ENCODE measurements around the gene IFNGR2.
"Not testable (repeated sequence)": the region's sequence is repeated elsewhere in the genome, so short reads cannot be mapped to it uniquely, and the experiment has no call there.

The IFNGR2 gene

DNA sequence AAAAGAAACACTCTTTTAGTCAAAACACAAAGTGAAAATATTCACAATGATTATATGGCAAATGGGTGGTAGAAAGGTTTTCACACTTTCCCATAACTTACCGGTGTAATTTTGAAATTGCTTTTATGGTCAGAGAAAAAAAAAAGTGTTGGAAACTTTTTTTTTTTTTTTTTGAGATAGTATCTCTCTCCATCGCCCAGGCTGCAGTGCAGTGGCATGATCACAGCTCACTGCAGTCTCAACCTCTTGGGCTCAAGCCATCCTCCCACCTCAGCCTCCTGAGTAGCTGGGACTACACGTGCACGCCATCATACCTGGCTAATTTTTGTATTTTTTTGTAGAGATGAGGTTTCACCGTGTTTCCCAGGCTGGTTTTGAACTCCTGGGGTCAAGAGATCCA lies 3.3 kb downstream of the IFNGR2 start:
- DNase-seq = no peak

GRCh38 chr21:33411949-33412430 lies 8.8 kb downstream of the IFNGR2 start:
- no peak for DNase-seq

- not testable (repeated sequence) for DNase-seq
These were observed 9.2 kb downstream of the IFNGR2 start for GRCh38 chr21:33412439-33412831.

DNA sequence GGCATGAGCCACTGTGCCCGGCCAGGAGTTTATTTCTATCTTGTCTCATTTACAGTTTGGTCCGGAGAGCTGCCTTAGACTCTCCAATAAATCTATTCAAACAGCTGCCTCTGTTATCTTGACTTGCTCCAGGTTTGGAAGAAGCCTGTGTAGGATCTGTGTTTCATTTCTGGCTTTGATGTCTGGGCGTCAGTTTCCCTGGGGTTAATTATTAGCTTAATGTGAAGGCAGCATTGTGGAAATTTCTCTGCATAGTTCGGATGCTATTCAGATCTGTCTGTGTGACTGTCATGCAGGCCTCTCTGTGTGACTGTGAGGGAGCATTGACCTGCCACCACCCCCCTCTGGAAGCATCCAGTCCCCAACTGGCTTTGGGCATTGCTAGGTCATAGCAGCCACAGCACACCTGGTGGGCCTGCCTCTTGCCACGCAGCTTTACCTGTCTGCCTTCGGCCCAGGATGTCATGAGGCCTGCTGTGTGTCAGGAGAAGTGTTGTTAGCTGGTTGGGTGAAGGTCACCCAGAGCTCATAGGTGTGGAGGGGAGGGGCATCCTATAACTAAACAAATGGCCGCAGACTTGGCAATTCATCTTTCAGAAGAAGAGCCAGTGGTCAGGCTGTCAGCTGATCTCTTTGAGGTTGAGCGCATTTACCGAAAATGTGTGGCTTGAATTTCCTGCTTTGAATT lies 9.8 kb downstream of the IFNGR2 start:
- no peak for DNase-seq

GRCh38 chr21:33414068-33414467 lies 10.9 kb downstream of the IFNGR2 start:
- no peak for DNase-seq

- DNase-seq = no peak
These were observed 11.7 kb downstream of the IFNGR2 start for GRCh38 chr21:33414926-33415325.

- no peak for DNase-seq
These were observed 15.5 kb downstream of the IFNGR2 start for GRCh38 chr21:33418691-33419090.

DNA sequence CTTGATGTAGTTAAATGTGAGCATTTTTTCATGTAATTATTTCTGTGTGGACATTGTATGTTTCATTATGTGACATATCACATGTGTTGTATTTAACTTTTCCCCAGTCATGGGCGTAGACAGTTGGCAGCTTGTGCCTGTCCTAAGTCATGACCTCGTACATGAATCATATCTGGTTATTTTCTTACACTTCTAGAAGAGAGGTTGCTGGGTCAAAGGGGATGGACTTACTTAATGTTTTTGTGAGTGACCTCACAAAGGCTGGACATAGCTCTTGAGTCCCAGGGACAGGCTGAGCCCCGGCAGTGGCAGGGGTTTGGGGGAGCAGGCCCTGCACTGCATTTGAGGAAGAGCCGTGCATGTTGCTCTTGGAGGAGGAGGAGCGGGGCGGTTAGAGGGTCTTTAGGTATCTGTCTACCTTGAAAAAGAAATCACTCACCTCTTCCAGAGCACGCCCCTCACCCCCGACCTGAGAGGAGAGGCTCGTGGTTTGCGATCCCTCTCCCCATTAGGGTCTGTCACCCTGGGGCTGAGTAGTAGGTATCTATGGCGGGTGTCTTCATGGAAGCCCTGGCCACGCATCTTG lies 16.4 kb downstream of the IFNGR2 start:
- no peak for DNase-seq

DNA sequence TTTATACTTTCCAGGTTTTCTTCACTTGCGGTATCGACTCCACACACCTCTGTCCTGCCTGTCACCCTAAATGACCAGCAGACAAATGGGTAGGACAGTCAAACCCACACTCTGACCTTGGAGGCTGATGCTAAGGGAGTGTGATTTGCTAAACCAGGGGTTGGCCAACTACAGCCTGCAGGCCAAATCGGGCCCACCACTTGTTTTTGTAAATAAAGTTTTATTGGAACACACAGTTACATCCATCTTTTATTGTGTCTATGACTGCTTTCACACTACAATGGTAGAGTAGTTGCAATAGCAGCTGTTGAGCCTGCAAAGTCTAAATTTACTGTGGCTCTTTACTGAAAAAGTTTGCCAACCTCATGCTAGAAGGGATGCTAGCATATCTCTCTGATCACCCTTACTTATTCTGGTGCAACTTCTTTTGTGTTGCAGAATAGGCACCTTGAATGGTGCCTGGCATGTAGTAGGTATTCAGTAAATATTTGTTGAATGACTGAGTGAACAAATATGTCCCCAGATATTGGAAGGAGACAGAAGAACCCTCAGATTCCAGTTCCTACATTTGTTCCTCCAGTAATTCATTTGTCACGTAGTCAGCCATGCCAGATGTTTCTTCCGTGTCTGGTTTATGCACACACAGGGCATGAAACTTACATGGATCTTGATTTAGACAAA lies 18.6 kb downstream of the IFNGR2 start:
- DNase-seq = no peak

DNA sequence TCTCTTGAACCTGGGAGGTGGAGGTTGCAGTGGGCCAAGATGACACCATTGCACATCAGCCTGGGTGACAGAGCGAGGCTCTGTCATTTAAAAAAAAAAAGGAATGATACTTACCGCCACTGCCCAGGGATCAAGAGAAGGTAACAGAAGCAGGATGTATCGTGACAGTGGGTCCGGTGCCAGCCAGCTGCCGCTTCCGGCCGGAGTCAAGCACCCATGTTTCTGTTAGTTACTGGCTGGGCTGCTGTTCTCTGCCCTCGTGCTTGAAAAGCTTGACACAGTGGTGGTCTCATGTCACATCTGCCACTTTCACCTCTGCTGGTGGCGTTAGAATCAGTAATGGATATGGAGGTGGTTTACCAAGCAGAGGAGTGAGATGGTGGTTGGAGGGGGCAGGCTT lies 21.0 kb downstream of the IFNGR2 start:
- no peak for DNase-seq

GRCh38 chr21:33425825-33426224 lies 22.6 kb downstream of the IFNGR2 start:
- no peak for DNase-seq

GRCh38 chr21:33427051-33427450 lies 23.8 kb downstream of the IFNGR2 start:
- no peak for DNase-seq

- no peak for DNase-seq
These were observed 25.5 kb downstream of the IFNGR2 start for GRCh38 chr21:33428669-33429068.

GRCh38 chr21:33430858-33431257 lies 27.6 kb downstream of the IFNGR2 start:
- no peak for DNase-seq

DNA sequence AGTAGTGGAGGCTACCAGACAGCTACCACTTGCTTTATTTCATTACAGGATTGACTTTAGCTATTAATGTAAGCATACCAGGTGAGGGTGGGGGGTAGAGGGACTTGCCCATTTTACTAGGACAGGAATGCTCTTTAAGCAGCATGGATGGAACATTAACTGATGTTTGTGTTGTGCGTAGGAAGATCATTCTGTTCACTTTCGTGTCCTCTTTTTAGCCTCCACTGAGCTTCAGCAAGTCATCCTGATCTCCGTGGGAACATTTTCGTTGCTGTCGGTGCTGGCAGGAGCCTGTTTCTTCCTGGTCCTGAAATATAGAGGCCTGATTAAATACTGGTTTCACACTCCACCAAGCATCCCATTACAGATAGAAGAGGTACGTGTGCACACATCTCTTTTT lies 29.3 kb downstream of the IFNGR2 start:
- no peak for DNase-seq

DNA sequence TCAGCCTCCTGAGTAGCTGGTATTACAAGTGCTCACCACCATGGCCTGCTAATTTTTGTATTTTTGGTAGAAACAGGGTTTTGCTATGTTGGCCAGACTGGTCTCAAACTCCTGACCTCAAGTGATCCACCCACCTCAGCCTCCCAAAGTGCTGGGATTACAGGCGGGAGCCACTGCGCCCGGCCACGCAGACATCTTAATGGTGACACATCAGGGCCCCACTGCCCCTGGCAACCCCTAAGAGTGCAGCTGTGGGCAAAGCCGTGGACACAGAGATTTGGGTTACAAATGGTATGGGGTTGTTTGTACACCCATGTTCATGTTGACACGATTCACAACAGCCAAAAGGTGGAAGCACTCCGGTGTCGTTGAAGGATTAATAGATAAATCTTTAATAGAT lies 29.8 kb downstream of the IFNGR2 start:
- no peak for DNase-seq

DNA sequence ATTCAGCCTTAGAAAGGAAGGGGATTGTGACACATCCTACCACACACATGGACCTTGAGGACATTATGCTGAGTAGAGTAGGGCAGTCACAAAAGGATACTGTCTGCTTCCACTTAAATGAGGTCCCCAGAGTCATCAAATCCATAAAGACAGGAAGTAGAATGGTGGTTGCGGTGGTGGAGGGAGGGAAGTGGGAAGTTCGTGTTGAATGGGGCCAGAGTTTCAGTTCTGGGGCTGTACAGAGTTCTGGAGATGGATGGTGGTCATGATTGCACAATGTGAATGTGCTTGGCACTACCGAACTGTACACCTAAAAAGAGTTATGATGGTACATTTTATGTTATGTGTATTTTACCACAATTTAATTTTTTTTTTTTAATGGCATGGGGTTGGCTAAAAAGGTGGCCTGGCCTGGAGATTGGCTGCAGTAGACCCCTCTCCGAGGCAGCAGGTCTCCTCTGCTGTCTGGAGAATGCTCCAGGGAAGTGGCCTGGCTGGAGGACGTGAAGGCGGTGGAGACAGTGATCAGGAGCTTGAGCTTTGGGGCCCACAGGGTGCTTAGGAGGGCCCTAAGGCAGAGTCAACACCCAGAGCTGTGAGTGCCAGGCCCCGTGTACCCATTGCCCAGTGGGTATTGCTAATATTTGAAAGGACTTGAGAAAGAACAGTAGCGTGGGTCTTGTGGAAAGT lies 30.4 kb downstream of the IFNGR2 start:
- no peak for DNase-seq

DNA sequence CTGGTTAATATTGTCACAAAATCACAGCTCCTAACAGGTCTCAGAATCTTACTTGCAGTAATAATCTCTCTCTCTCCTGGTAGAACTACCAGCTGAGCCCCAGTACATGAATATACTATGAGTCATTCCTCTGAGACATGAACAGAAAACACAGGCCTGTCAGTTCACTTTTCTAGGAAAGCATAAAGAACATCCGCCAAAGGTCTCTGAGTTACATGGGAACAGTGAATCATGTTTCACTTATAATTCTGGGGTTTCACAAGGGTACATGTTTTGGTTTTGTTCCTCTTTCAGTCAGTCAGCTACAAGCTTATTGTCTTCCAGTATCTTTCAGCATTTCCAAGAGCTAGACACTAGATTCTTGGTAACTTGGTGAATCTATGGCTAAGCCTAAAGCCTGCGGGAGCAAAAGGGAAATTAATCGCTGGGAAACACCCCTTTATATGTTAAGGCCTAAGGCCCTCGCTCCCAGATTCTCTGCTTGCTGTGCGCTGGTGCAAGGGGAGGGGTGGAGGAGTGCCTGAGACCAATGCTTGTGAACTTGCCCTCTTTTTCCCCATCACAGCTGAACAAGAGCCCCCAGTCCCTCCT lies 31.7 kb downstream of the IFNGR2 start:
- DNase-seq = no peak

GRCh38 chr21:33437140-33437539 lies 33.9 kb downstream of the IFNGR2 start:
- DNase-seq = no peak

DNA sequence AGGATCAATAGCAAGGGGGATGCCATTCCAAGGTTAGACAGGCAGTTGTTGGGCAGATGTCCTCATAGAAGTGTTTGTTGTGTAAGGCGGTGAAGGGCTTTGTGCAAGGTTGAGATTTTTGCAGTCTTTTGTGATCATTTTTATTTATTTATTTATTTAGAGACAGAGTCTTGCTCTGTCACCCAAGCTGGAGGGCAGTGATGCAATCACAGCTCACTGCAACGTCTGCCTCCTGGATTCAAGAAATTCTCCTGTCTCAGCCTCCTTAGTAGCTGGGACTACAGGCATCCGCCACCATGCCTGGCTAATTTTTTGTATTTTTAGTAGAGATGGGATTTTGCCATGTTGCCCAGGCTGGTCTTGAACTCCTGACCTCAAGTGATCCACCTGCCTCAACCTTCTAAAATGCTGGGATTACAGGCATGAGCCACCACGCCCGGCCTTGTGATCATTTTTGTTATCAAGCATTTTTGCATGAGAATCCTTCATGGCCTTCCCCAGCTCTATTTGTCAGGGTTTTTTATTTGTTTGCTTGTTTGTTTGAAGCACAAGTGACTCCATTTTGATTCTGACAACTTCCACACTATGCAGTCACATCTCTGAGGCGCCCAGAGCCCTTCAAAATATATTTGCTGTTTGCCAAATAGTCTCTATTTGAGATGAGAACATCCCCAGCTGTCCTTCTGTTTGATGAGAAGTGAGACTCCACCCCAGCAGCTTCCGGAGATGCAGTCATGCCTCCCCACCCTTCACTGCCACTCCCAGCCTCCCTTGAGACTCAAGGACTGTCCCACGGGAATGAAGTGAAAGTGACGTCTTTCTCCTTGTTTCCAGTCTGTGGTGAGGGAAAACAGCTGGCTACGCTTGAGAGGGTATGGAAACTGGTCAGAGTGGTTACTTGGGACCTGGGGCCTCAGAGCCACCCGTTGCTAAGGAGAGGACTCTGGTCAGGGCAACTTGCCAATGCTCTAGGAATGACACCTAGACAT lies 38.6 kb downstream of the IFNGR2 start:
- DNase-seq = no peak

GRCh38 chr21:33443194-33443593 lies 40.0 kb downstream of the IFNGR2 start:
- no peak for DNase-seq

DNA sequence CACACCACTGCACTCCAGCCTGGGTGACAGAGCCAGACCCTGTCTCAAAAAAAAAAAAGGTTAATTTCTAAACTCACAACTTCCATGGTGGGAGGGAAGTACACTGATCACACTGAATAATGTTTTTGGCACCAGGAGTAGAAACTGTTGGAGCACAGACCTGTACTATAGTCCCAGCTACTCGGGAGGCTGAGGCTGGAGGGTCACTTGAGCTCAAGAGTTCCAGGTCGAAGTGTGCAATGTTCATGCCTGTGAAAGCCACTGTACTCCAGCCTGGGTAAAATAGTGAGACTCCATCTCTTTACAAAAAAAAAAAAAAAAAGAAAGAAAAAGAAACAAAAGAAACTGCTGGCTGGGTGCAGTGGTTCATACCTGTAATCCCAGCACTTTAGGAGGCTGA lies 41.3 kb downstream of the IFNGR2 start:
- DNase-seq = no peak
